HUDEP-2 (cell line): ENCODE measurements around the gene PTPRD.

Source experiments
- DNase-seq, 76 experiments: peaks; one replicate each; lab custom pipeline; 2025; ENCODE audit not compliant: unreplicated experiment in 76 of 76; lab: John Stamatoyannopoulos, UW

The PTPRD gene

GRCh38 chr9:8766096-8766495 lies 1846.7 kb downstream of the PTPRD start:
- DNase-seq, result no peak

- no peak for DNase-seq
Observed at GRCh38 chr9:8764051-8764450, 1848.8 kb downstream of the PTPRD start.

DNA sequence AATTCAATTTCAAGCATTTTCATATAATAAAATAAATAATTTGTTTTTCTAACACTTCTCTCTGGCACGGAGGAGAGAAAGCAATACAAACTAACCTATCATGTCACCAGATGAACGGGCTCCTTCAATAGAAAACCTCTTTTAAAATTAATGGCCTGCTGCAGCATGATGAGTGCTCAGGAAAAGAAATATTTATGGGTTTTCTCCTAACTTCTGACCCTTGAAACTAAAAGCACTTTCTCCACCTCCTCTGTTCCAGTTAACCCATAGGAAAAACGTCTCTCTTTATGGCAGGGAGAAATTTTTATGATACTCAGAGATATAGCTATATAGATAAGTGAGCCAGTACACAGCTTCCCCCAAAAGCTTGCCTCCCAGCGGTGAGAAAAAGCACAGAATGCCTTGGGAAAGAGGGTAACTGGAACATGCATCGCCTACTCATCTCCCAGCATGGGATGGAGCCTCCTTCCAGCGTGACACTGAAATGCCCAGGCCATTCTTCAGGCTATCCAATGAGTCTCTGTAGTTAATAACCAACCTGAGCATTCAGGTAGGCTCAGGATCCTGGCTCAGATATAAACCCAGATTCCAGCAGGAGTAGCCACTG lies 1850.2 kb downstream of the PTPRD start:
- DNase-seq, result no peak

GRCh38 chr9:8760000-8760767 lies 1852.6 kb downstream of the PTPRD start:
- no peak for DNase-seq

DNA sequence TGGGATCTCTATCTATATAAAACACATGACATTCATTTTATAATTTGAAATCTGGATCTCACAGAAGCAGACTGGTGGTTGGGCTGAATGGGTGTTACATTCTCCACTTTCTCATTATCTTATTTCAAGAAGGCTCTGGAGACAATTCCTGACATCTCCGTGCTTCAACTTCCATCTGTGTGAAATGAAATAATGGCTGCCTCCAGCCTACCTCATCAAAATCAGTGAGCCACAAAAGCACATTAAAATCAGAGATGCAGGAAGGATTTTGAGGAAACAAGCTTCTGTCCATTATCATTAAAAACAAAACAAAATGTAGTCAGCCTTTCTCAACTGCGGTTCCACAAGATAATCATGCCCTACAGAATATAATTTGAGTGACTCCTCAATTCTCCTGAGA lies 1854.9 kb downstream of the PTPRD start:
- DNase-seq, result no peak

GRCh38 chr9:8754751-8755150 lies 1858.1 kb downstream of the PTPRD start:
- DNase-seq, result no peak

GRCh38 chr9:8751406-8751930 lies 1861.3 kb downstream of the PTPRD start:
- DNase-seq, result no peak

- DNase-seq, result no peak
Observed at GRCh38 chr9:8750639-8751051, 1862.2 kb downstream of the PTPRD start.

DNA sequence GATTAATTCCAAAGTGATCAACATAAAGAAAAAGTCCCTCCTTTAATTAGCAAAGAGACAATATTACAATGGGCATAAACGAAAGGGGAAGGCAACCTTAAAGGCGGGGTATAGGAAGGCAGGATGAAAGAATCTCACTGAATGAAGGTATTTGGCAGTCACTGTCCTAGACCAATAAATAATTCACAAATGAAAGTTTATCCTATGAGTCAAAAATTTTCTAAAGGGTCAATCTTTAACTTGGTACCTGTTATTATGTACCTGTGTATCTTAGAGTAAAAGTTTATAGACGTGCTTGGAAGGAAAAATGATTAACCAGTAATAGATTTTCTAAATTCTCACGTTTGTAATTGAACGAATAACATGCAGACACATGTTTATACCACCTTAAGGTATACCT lies 1867.5 kb downstream of the PTPRD start:
- no peak for DNase-seq

GRCh38 chr9:8738945-8739344 lies 1873.9 kb downstream of the PTPRD start:
- DNase-seq, result no peak

DNA sequence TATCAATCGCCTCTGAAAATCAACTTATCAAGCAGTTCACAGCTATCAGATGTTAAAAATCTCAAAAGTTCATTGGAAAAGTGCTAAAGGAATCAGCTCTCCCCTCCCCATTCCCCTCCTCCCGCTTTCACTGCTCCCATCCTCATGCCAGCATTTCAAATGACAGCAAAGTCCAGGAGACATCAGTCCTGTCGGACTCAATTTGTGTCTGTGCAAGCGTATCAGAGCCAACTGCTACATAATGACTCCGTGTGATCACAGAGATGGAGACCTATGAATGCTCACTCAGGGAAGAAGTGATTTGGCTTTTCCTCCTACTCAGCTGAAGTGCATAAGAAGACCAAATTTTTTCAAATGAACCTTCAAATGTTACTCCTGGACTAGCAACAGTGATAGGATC lies 1876.0 kb downstream of the PTPRD start:
- no peak for DNase-seq

GRCh38 chr9:8734760-8735159 lies 1878.0 kb downstream of the PTPRD start:
- DNase-seq, result no peak

DNA sequence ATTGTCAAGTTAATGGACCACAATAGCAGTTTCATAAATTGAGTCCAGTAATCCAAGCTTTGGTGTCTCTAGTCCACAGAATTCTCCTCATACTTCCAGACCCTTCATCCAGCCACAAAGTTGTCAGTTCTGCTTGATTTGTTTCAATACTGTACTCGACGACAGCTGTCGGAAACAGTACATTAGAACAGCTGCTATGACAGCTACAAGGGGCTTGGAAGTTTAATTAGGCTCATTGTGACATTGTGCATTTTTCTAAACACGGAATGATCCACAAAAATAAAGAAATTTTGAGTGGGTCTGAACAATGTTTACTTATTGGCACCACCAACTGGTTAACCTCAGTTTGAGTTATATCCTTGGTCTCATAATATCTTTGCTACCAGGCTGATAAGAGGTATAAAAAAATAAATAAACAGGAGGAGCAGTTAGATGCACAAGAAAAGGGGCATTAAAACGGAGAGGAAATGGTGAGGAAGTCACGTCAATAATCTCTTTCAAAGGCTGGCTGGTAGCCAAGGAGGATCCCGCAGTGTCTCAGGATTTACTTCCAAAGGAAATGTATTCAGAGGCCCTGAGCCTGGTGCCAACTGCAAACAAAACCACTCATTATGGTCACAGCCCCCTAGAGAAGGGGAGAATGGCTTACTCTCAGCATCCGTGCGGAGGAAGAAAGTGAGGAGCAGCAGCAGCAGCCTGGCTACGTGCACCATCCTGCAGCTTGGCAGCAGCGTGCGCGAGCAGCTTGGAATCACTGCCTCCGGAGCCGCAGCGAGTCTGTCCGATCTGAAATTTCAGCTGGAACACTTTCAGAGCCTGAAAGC lies 1879.5 kb downstream of the PTPRD start:
- DNase-seq, result no peak

DNA sequence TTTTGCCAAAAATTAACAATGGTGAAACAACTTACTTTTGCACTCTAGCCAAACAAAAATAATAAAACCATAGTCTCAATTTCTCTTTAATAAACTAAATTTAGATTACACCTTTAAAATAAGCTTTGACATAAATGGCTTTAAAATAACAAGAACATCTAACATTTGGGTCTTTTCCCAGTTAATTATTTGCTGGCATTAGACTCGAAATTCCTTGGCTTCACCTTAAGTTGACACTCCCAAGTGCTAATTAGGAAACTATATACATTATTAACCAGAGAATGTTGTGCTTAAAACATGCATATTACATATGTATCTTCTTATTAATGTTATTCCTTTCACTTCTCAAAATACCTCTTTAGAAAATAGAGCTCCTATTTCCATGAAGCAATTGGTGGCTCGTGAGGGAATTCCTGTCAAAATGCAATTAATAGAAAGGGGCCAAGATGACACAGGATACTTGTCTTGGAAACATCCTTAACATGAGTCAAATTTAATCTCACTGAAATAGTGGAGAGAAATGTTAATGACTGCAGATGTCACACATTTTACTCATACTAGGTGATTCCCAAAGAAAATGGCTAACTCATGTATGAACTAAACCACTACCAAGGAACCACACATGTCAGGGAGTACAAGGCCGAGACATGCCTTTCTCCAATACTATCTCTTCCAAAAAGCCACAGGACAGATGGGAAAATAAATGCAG lies 1880.3 kb downstream of the PTPRD start:
- DNase-seq, result no peak

DNA sequence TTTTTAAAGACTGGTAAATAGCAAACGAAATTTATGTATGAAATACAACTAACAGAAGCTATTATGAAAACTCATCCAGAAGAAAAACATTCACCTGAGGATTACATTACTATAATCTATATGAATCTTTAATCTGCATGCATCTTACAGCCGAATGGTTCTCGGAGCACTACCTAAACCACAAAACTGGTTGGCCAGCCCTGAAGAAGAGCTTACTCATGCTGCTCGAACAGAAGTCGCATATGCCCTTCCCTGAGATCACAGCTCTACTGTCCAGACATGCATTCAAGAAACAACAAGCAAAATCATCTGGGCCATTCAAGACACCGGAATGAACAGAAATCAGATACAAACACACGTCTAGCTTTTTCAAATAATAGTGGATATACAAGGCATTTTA lies 1882.2 kb downstream of the PTPRD start:
- no peak for DNase-seq

- no peak for DNase-seq
Observed at GRCh38 chr9:8728910-8729309, 1883.9 kb downstream of the PTPRD start.

DNA sequence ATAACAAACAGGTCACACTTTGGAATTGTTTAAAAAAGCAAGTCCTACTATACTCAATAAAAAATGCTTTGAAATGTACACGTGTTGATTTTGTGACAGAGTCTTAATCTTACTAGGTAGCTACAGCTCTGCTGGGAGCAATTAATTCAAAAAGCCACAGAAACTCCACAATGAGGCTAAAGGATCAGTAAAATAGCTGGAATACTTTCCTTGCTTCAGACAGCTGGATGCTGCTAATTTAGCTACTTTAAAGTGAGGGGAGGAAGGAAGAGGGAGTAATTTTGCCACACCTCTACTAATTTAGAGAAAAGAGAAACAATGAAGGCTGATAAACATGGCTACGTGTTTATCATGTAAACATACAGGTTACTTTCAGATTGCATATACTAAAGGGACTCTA lies 1885.6 kb downstream of the PTPRD start:
- DNase-seq, result no peak

DNA sequence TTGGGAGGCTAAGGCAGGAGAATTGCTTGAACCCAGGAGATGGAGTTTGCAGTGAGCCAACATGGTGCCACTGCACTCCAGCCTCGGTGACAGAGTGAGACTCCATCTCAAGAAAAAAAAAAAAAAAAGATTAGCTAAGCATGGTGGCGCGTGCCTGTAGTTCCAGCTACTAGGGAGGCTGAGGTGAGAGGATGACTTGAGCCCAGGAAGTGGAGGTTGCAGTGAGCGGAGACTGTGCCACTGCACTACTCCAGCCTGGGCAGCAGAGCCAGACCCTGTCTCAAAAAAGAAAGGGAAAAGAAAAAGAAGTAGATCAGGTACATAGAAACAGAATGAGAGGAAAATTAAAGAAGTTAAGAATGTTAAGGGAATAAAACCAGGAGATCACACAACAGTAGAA lies 1886.1 kb downstream of the PTPRD start:
- DNase-seq, result no peak

GRCh38 chr9:8725635-8726034 lies 1887.2 kb downstream of the PTPRD start:
- DNase-seq, result no peak

DNA sequence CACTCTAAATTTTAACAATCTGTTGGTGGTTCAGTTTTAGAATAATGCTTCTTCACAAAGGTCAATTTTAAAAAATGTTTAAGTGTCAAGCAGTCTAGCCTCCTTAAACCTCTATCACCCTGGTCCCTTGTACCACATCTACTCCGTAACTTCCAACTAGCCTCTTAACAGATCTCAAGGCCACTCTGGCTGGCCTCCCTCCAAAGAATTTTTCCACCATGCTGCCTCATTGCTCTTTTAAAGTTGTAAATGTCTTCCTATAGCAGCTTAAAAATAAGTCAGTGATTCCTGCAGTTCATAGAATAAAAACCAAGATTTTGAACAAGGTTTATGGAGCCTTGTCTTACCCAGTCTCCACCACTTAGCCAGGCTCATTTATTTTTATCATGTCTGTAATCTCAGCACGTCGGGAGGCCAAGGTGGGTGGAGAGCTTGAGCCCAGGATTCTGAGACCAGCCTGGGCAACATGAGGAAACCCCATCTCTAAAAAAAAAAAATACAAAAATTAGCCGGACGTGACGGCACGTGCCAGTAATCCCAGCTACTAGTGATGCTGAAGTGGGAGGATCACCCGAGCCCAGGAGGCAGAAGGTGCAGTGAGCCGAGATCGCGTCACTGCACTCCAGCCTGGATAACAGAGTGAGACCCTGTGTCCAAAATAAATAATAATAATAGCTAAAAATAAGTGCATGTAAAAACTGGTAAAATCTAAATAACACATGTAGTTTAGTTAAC lies 1888.4 kb downstream of the PTPRD start:
- DNase-seq, result no peak
